ENCODE measurements around the gene RABGGTA. TPM values are rescaled to one million over a fixed set of nuclear protein-coding genes. Genes with fewer than 3 reads are reported as not detected.

The RABGGTA gene
- total RNA-seq (2014; rRNA removed; shearing (Covaris generic)): 22.8 and 25.9 TPM in 2 replicates

DNA sequence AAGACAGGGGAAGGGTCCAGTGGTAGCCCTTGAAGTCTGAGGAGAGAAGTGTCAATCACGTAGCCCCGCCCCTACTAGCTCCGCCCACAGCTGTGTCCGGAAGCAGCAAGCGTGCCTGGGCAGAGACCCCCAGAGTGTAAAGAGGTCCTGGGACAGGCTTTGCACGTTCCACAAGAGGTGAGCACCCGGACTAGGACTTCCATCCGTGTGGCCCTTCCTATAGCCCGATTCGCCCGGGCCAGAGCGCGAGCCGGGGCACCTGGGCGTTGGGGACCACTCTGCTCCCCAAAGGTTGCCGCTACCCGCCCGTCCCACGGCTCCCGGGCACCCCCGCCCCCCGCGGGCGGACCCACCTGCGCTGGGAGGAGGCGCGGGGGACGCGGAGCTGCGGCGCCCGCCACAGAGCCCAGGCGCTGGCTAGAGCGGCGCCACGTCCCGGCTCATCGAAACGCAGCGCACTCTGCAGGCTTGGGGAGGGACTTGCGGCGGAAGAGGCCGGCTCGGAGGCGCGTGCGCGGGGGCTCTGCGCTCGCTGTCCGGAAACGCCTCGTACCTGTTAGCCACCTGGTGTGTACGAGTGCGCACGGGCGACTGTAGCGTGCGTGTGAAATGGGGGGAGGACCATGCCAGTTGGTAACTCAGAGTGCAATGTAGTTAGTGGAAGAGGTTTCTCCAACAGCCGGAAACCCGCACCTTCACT, at the start of gene RABGGTA:
RABGGTA (minus strand) TSS at position 464 of the 700 bp plus-strand sequence. CDS start 482 bp downstream, outside the sequence.
- Histone ChIP-seq H3K27me3 (ENCODE audit: control insufficient read depth, insufficient read depth, low read length) (no peaks in the 10 kb centered on the region), H3K36me3 (replicated peaks; ENCODE audit: control insufficient read depth, insufficient read depth, low read length) (peaks cover 2% of the 10 kb centered on the region; the same call in 1 of the 2 replicates), H3K4me3 (ENCODE audit: insufficient read depth, low read depth, low read length) (peak within 1 kb of the TSS; percentile 89)
- peak; percentile 99 for DNase-seq

DNA sequence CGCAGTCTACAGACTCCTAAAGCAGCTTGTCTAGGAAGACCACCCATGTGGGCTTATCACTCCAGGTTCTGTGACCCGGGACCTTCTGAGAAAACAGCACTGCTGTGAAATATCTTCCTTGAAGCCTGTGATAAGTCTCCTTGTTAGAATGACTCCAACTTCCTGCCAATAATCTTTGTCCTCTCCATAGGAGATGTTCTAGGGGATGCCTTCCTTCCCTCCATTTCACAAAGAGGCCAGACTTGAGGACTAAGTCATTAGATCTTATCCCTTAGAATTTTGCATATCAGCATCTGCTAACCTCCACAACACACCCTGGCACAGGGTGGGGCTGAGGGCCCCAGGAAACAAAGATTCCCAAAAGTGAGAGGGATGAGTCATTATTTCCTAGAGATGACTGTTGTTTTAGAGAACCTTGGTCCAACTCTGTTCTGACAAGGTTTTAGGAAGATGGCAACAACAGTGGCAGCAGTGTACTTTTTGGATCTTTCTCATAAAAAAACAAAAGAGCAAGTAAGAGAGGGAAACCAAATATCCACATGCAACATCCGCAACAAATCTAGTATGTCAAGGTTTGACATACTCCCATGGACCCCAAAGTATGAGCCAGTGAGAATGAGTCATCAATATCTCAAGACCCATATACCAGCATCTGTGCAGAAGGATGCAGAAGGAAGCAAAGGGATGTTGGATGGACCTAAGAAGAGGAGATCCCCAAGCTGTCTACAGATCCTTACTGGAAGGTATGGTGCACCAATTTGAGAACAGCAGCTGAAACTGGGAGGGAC, 45.9 kb upstream of the RABGGTA start:
- peaks cover 18% of the 10 kb centered on the region for H3K27me3 ChIP-seq (ENCODE audit: control insufficient read depth, insufficient read depth, low read length)

GRCh38 chr14:24316597-24316950, 45.2 kb upstream of the RABGGTA start:
- Histone ChIP-seq H3K4me3 (ENCODE audit: insufficient read depth, low read depth, low read length) (no peak overlapping the region), H3K36me3 (replicated peaks; ENCODE audit: control insufficient read depth, insufficient read depth, low read length) (no peaks in the 10 kb centered on the region), H3K27me3 (ENCODE audit: control insufficient read depth, insufficient read depth, low read length) (peaks cover 18% of the 10 kb centered on the region)
- DNase-seq: no peak

More for the DNA sequence above, 45.9 kb upstream of the RABGGTA start:
- DNase-seq: no peak
- Histone ChIP-seq H3K36me3 (replicated peaks; ENCODE audit: control insufficient read depth, insufficient read depth, low read length) (no peaks in the 10 kb centered on the region), H3K4me3 (ENCODE audit: insufficient read depth, low read depth, low read length) (no peak overlapping the region)

DNA sequence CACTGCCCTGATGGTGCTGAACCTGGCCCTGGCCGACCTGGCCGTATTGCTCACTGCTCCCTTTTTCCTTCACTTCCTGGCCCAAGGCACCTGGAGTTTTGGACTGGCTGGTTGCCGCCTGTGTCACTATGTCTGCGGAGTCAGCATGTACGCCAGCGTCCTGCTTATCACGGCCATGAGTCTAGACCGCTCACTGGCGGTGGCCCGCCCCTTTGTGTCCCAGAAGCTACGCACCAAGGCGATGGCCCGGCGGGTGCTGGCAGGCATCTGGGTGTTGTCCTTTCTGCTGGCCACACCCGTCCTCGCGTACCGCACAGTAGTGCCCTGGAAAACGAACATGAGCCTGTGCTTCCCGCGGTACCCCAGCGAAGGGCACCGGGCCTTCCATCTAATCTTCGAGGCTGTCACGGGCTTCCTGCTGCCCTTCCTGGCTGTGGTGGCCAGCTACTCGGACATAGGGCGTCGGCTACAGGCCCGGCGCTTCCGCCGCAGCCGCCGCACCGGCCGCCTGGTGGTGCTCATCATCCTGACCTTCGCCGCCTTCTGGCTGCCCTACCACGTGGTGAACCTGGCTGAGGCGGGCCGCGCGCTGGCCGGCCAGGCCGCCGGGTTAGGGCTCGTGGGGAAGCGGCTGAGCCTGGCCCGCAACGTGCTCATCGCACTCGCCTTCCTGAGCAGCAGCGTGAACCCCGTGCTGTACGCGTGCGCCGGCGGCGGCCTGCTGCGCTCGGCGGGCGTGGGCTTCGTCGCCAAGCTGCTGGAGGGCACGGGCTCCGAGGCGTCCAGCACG, 44.6 kb upstream of the RABGGTA start:
- Histone ChIP-seq H3K4me3 (ENCODE audit: insufficient read depth, low read depth, low read length) (no peak overlapping the region), H3K27me3 (ENCODE audit: control insufficient read depth, insufficient read depth, low read length) (peaks cover 18% of the 10 kb centered on the region), H3K36me3 (replicated peaks; ENCODE audit: control insufficient read depth, insufficient read depth, low read length) (no peaks in the 10 kb centered on the region)
- DNase-seq: peak; percentile 91

DNA sequence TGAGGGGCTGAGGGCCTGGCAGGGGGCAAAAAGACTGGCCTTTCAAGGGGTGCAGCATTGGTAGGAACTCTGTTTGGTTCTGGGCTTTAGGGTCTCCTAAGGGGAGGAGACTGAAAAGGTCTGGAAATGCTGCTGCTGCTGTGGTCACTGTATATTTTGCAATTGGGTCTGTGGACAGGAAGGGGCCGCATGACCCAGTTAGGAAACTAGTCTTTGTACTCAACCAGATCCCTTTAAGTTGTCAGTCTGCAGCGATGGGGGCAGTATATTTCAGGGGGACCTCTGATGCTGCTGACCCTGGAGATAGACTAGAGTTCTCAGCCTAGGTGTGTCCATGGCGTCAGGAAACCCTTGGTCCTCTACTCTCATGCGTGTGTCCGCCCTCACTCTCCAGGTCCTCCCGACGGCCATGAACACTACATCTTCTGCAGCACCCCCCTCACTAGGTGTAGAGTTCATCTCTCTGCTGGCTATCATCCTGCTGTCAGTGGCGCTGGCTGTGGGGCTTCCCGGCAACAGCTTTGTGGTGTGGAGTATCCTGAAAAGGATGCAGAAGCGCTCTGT, 43.9 kb upstream of the RABGGTA start:
- DNase-seq: no peak
- Histone ChIP-seq H3K36me3 (replicated peaks; ENCODE audit: control insufficient read depth, insufficient read depth, low read length) (no peaks in the 10 kb centered on the region), H3K4me3 (ENCODE audit: insufficient read depth, low read depth, low read length) (no peak overlapping the region), H3K27me3 (ENCODE audit: control insufficient read depth, insufficient read depth, low read length) (peaks cover 18% of the 10 kb centered on the region)

- Histone ChIP-seq H3K4me3 (ENCODE audit: insufficient read depth, low read depth, low read length) (no peak overlapping the region), H3K36me3 (replicated peaks; ENCODE audit: control insufficient read depth, insufficient read depth, low read length) (0 out of 2 replicates have a peak, but pooled peaks cover 1% of the 10 kb centered on the region), H3K27me3 (ENCODE audit: control insufficient read depth, insufficient read depth, low read length) (peaks cover 15% of the 10 kb centered on the region)
- DNase-seq: no peak
These were observed 43.2 kb upstream of the RABGGTA start for GRCh38 chr14:24314377-24315193.

DNA sequence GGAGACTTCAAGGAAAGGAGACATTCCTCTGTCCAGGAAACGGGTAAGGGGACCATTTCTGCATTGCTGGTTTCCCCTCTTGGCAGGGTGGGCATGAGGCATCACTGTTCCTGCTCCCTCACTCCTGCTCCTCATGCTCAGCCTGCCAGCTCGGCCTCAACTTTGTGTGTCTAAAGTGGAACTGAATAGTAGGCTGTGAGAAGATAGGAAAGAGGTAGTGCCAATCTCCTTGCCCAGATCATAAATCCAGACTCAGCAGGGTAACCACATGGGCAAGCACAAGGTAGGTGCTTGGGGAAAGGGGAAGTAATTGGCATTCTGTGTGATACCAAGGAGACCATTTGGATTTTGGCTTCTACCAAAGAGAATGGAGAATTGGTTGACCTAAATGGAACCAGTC, 42.5 kb upstream of the RABGGTA start:
- H3K4me3 ChIP-seq (ENCODE audit: insufficient read depth, low read depth, low read length): no peak overlapping the region
- 0 out of 2 replicates have a peak, but pooled peaks cover 1% of the 10 kb centered on the region for H3K36me3 ChIP-seq (replicated peaks; ENCODE audit: control insufficient read depth, insufficient read depth, low read length)
- no peak for DNase-seq
- peaks cover 10% of the 10 kb centered on the region for H3K27me3 ChIP-seq (ENCODE audit: control insufficient read depth, insufficient read depth, low read length)

DNA sequence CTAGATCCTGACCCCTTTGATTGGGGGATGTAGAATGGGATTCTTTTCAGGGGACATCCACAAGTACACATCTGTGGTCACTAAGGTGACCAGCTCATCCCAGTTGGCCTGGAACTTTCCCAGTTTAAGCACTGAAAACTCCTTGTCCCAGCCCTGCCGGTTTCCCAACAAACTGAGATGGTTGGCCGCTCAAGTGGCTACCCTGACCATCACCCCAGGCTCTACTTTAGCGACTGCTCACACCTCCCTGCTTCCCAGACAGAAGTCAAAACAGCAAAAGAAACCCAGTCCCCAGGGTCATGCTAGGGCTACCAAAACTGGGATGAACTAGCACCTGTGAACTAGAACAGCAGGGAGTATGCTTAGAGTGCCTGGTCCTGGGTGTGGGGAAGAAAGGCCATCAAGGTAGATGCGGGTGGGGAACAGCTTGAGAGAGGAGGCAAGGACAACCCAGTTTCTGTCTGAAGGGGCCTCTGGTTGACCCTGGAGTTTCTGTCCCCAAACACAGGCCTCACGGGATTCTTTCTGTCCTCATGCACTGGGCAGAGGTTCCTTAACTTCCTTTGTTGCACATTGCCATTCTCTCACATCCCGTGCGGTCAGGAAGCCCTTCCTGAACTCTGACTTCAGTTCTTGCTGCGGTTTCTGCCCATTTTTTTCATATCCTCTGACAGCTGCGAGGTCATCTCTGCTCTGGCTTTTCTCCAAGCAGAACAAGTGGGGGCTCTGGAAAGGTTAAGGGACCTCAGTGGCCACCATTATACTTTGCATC, 41.5 kb upstream of the RABGGTA start:
- no peak for DNase-seq
- H3K27me3 ChIP-seq (ENCODE audit: control insufficient read depth, insufficient read depth, low read length): peaks cover 4% of the 10 kb centered on the region
- peaks cover 5% of the 10 kb centered on the region for H3K36me3 ChIP-seq (replicated peaks; ENCODE audit: control insufficient read depth, insufficient read depth, low read length)
- no peak overlapping the region for H3K4me3 ChIP-seq (ENCODE audit: insufficient read depth, low read depth, low read length)

DNA sequence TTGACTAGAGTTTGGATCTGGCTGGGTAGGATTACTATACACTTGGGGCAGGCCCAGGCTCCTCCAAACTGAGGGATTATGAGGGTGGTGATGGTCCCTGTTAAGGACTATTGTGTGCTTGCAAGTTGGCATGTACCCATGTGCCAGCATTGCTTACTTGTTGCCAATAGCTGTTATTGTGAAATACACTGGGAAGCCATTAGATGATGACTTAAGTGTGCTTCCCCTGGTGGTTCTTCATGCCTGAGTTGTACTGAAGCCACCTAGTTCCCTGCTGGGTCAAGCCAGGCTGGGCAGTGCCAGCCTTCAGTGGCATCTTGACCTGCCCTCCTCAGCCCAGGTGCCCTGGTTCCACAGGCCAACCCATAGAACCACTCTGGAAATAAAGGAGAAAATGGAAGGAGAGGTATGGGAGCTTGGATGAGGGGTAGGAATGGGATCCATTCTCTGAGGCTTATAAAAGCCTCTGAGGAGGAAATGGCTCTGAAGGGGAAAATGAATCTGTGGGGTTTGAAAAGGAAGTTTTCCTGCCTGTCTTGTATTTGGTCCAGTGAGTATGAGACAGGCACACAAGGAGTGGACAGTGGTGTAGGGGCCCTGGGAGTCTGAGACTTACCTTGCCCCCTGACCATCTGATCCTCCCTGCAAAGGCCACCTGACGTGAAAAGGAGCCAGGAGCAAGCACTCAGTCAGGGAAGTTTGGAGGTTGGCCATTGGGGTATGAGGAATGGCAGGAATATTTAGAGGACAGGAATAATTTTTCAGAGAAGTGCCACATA, 40.6 kb upstream of the RABGGTA start:
- no peak overlapping the region for H3K4me3 ChIP-seq (ENCODE audit: insufficient read depth, low read depth, low read length)
- no peak for DNase-seq

DNA sequence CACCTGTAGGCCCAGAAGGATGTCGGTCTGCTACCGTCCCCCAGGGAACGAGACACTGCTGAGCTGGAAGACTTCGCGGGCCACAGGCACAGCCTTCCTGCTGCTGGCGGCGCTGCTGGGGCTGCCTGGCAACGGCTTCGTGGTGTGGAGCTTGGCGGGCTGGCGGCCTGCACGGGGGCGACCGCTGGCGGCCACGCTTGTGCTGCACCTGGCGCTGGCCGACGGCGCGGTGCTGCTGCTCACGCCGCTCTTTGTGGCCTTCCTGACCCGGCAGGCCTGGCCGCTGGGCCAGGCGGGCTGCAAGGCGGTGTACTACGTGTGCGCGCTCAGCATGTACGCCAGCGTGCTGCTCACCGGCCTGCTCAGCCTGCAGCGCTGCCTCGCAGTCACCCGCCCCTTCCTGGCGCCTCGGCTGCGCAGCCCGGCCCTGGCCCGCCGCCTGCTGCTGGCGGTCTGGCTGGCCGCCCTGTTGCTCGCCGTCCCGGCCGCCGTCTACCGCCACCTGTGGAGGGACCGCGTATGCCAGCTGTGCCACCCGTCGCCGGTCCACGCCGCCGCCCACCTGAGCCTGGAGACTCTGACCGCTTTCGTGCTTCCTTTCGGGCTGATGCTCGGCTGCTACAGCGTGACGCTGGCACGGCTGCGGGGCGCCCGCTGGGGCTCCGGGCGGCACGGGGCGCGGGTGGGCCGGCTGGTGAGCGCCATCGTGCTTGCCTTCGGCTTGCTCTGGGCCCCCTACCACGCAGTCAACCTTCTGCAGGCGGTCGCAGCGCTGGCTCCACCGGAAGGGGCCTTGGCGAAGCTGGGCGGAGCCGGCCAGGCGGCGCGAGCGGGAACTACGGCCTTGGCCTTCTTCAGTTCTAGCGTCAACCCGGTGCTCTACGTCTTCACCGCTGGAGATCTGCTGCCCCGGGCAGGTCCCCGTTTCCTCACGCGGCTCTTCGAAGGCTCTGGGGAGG, 39.5 kb upstream of the RABGGTA start, which contains the start of gene LTB4R:
LTB4R (plus strand) TSS at position 857 of the 959 bp plus-strand sequence. CDS start 4,150 bp downstream, outside the sequence.
- H3K27me3 ChIP-seq (ENCODE audit: control insufficient read depth, insufficient read depth, low read length): no peaks in the 10 kb centered on the region
- no peak for DNase-seq
- H3K4me3 ChIP-seq (ENCODE audit: insufficient read depth, low read depth, low read length): no peak within 1 kb of the TSS
- peaks cover 13% of the 10 kb centered on the region for H3K36me3 ChIP-seq (replicated peaks; ENCODE audit: control insufficient read depth, insufficient read depth, low read length)

More for the DNA sequence above, 40.6 kb upstream of the RABGGTA start:
- H3K36me3 ChIP-seq (replicated peaks; ENCODE audit: control insufficient read depth, insufficient read depth, low read length): peaks cover 5% of the 10 kb centered on the region
- peaks cover 3% of the 10 kb centered on the region for H3K27me3 ChIP-seq (ENCODE audit: control insufficient read depth, insufficient read depth, low read length)

- DNase-seq: no peak
- Histone ChIP-seq H3K36me3 (replicated peaks; ENCODE audit: control insufficient read depth, insufficient read depth, low read length) (peaks cover 18% of the 10 kb centered on the region), H3K4me3 (ENCODE audit: insufficient read depth, low read depth, low read length) (no peak overlapping the region)
These were observed 38.9 kb upstream of the RABGGTA start for GRCh38 chr14:24310265-24310645.

More at GRCh38 chr14:24310265-24310645, 38.9 kb upstream of the RABGGTA start:
- H3K27me3 ChIP-seq (ENCODE audit: control insufficient read depth, insufficient read depth, low read length): no peaks in the 10 kb centered on the region
